ENCODE measurements around the gene NUDT8.
A peak's percentile ranks its signal among the peaks of the same experiment; 100 is the strongest.

DNA sequence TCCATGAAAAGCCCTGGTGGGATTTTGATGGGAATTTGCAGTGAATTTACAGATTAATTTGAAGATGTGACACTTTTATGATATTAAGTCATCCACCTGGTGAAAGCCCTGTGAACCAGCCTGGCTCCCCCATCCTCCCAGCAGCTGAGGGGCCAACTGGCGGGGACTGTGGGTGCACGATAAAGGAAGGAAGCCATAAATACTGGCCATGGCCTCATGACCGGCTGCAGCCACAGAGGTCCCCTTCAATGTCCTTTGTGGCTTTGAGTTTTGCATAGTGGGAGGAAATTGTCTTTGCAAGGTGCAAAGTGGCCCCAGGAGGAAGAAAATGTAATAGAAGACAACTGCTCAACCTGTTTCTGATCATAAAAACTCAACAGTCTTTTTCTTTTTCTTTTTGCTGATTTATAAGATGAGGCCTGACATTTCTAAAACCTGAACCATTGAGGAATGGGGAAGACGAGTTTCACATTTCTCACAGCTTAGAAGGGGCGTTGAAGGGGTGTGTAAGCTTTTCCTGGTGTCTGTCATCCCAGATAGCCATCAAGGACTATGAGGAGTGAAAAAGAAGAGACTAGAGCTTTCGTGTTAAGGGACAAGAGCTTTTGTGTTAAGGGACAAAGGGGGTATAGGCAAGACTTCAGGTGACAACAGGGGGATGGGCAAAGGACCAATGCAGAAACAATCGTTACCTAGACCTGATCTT is 29.3 kb downstream of the NUDT8 start:
- TF ChIP-seq, protein P1, sequence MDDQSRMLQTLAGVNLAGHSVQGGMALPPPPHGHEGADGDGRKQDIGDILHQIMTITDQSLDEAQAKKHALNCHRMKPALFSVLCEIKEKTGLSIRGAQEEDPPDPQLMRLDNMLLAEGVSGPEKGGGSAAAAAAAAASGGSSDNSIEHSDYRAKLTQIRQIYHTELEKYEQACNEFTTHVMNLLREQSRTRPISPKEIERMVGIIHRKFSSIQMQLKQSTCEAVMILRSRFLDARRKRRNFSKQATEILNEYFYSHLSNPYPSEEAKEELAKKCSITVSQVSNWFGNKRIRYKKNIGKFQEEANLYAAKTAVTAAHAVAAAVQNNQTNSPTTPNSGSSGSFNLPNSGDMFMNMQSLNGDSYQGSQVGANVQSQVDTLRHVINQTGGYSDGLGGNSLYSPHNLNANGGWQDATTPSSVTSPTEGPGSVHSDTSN (IDR thresholded peaks at IDR 0.05; ENCODE audit: insufficient replicate concordance, low read depth, low read length) = no peak
- TF ChIP-seq, protein P2, sequence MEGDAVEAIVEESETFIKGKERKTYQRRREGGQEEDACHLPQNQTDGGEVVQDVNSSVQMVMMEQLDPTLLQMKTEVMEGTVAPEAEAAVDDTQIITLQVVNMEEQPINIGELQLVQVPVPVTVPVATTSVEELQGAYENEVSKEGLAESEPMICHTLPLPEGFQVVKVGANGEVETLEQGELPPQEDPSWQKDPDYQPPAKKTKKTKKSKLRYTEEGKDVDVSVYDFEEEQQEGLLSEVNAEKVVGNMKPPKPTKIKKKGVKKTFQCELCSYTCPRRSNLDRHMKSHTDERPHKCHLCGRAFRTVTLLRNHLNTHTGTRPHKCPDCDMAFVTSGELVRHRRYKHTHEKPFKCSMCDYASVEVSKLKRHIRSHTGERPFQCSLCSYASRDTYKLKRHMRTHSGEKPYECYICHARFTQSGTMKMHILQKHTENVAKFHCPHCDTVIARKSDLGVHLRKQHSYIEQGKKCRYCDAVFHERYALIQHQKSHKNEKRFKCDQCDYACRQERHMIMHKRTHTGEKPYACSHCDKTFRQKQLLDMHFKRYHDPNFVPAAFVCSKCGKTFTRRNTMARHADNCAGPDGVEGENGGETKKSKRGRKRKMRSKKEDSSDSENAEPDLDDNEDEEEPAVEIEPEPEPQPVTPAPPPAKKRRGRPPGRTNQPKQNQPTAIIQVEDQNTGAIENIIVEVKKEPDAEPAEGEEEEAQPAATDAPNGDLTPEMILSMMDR (IDR thresholded peaks at IDR 0.05 in 2 of 3, conservative IDR thresholded peaks at IDR 0.05 in 1 of 3; ENCODE audit: control insufficient read depth in 2 of 3, extremely low read depth in 1 of 3, insufficient read depth in 1 of 3, low read depth in 3 of 3, low read length in 3 of 3) = peak in 1 of 3 experiments; percentile 23; a peak in 1 of 6 replicates
- TF ChIP-seq POLR2AphosphoS5 (IDR thresholded peaks at IDR 0.05; ENCODE audit: low read length) = no peak
- peak; percentile 57; the same call in 1 of the 2 replicates for TF ChIP-seq NBN (IDR thresholded peaks at IDR 0.05)
